NB4 (cell line): ENCODE results near the gene TGIF2.

Source experiments
- MYC ChIP-seq: IDR thresholded peaks from 2 replicates; pipeline ENCODE4 v1.6.1; 2011; ENCODE audit warnings: low read depth, low read length
- POLR2A ChIP-seq: IDR thresholded peaks from 2 replicates; pipeline ENCODE4 v1.6.1; 2011; ENCODE audit warnings: mild to moderate bottlenecking; ENCODE audit not compliant: insufficient read length; ENCODE audit errors: extremely low read depth
- TF ChIP-seq, protein P1 (sequence below): IDR thresholded peaks from one replicate; pipeline ENCODE4 v1.5.1; 2012; ENCODE audit warnings: low read depth, low read length
- TF ChIP-seq, protein P2 (sequence below): IDR thresholded peaks from 2 replicates; pipeline ENCODE4 v1.6.1; 2011; ENCODE audit warnings: low read depth, low read length

DNA sequence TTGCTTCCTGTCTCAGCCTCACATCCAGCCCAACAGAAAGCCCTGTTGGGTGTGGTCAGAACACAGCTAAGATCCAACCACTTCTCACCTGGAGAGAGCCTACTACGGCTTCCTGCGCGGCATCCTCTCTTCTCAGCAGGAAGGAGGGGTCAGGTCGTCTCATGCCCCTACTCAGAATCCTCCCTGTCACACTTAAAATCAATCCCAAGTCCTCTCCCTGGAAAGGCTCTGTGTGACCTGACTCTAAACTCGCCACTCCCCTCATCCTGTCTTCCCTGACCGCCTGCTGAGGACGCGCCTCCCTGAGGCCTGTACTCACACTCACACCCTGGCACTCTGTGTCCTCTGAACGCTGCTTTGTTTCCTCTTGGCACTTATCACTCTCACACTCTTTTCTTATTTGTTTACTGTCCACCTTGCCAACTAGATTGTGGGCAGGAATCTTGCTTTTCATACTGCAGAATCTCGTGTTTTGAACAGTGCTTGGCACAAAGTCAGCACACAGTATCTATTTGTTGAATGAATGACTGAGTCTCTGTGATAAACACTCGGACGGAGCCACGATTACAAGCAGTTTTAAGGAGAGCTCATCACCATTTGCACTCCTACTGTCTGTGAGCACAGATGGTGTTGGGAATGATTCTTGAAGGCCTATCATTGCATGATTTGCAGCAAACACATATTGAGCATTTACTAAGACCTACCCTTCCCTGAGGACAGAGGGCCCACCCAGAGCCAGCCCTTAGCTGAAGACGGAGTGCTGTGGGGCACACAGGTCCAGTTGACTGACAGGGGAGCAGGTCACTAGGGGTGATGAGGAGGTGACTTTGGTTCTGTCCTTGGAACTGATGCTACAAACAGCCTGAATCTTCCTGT is 50.9 kb downstream of the TGIF2 start:
- TF ChIP-seq POLR2A (no peak), MYC (no peak)
- TF ChIP-seq, protein P1, sequence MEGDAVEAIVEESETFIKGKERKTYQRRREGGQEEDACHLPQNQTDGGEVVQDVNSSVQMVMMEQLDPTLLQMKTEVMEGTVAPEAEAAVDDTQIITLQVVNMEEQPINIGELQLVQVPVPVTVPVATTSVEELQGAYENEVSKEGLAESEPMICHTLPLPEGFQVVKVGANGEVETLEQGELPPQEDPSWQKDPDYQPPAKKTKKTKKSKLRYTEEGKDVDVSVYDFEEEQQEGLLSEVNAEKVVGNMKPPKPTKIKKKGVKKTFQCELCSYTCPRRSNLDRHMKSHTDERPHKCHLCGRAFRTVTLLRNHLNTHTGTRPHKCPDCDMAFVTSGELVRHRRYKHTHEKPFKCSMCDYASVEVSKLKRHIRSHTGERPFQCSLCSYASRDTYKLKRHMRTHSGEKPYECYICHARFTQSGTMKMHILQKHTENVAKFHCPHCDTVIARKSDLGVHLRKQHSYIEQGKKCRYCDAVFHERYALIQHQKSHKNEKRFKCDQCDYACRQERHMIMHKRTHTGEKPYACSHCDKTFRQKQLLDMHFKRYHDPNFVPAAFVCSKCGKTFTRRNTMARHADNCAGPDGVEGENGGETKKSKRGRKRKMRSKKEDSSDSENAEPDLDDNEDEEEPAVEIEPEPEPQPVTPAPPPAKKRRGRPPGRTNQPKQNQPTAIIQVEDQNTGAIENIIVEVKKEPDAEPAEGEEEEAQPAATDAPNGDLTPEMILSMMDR: no peak
- TF ChIP-seq, protein P2, sequence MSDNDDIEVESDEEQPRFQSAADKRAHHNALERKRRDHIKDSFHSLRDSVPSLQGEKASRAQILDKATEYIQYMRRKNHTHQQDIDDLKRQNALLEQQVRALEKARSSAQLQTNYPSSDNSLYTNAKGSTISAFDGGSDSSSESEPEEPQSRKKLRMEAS: no peak
